ENCODE data around the gene LIPC. TPM values are rescaled to one million over a fixed set of nuclear protein-coding genes. Genes with fewer than 3 reads are reported as not detected.

Gene LIPC
- polyA plus RNA-seq, 1 donor (not counting 4 experiments of a cell fraction or from before 2014, with no cell fraction given): not detected

- FAIRE-seq (no peak), DNase-seq (ENCODE audit: low read depth, low spot score) (no peak)
- no peak for TF ChIP-seq EZH2 (IDR thresholded peaks at IDR 0.05; ENCODE audit: low read length)
- TF ChIP-seq, protein P1, sequence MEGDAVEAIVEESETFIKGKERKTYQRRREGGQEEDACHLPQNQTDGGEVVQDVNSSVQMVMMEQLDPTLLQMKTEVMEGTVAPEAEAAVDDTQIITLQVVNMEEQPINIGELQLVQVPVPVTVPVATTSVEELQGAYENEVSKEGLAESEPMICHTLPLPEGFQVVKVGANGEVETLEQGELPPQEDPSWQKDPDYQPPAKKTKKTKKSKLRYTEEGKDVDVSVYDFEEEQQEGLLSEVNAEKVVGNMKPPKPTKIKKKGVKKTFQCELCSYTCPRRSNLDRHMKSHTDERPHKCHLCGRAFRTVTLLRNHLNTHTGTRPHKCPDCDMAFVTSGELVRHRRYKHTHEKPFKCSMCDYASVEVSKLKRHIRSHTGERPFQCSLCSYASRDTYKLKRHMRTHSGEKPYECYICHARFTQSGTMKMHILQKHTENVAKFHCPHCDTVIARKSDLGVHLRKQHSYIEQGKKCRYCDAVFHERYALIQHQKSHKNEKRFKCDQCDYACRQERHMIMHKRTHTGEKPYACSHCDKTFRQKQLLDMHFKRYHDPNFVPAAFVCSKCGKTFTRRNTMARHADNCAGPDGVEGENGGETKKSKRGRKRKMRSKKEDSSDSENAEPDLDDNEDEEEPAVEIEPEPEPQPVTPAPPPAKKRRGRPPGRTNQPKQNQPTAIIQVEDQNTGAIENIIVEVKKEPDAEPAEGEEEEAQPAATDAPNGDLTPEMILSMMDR (optimal IDR thresholded peaks at IDR 0.05 in 1 of 3, IDR thresholded peaks at IDR 0.05 in 1 of 3, conservative IDR thresholded peaks at IDR 0.05 in 1 of 3; ENCODE audit: extremely low read depth in 1 of 3, insufficient read depth in 2 of 3, low read length in 3 of 3): no peak
- H2AFZ ChIP-seq (ENCODE audit: control insufficient read depth, low read length): no peak overlapping the region
- no peak overlapping the region for H3K27ac ChIP-seq (ENCODE audit: control insufficient read depth, insufficient read depth, low read length)
- no peak overlapping the region for H3K4me3 ChIP-seq (ENCODE audit: control insufficient read depth in 2 of 3, extremely low read depth in 1 of 3, insufficient read depth in 2 of 3, low read depth in 1 of 3, low read length in 3 of 3)
- no peak overlapping the region for H3K9ac ChIP-seq (ENCODE audit: control insufficient read depth, extremely low read depth, insufficient read depth, low read length)
- peaks cover 19% of the 10 kb centered on the region for H3K4me1 ChIP-seq (ENCODE audit: control insufficient read depth, extremely low read depth, insufficient read depth, low read length)
- H4K20me1 ChIP-seq (ENCODE audit: control insufficient read depth, extremely low read depth, insufficient read depth, low read length): no peaks in the 10 kb centered on the region
- H3K9me3 ChIP-seq (ENCODE audit: control insufficient read depth, low read depth, low read length): no peaks in the 10 kb centered on the region
- no peaks in the 10 kb centered on the region for H3K27me3 ChIP-seq (ENCODE audit: control insufficient read depth, extremely low read depth, insufficient read depth, low read length)
- H3K79me2 ChIP-seq (ENCODE audit: control insufficient read depth, insufficient read depth, low read length): no peaks in the 10 kb centered on the region
- H3K9me1 ChIP-seq (ENCODE audit: control insufficient read depth, extremely low read depth, insufficient read depth, low read length): no peaks in the 10 kb centered on the region
- no peak overlapping the region for H3K4me2 ChIP-seq (ENCODE audit: control insufficient read depth, extremely low read depth, insufficient read depth, low read depth, low read length)
- no peaks in the 10 kb centered on the region for H3K36me3 ChIP-seq (ENCODE audit: control insufficient read depth in 2 of 2, extremely low read depth in 1 of 2, insufficient read depth in 2 of 2, low read length in 2 of 2)
- dilution Hi-C loops (cut with MboI; ENCODE audit: extremely low pct_ligation_motif_present, low sequenced_read_pairs): no loop called here
These were observed 94.9 kb downstream of the LIPC start for GRCh38 chr15:58526647-58527192.

- H3K36me3 ChIP-seq (ENCODE audit: control insufficient read depth in 2 of 2, extremely low read depth in 1 of 2, insufficient read depth in 2 of 2, low read length in 2 of 2): no peaks in the 10 kb centered on the region
- peaks cover 9% of the 10 kb centered on the region for H3K4me1 ChIP-seq (ENCODE audit: control insufficient read depth, extremely low read depth, insufficient read depth, low read length)
- H3K9me3 ChIP-seq (ENCODE audit: control insufficient read depth, low read depth, low read length): no peaks in the 10 kb centered on the region
- H3K4me3 ChIP-seq (ENCODE audit: control insufficient read depth in 2 of 3, extremely low read depth in 1 of 3, insufficient read depth in 2 of 3, low read depth in 1 of 3, low read length in 3 of 3): no peak overlapping the region
- dilution Hi-C loops (cut with MboI; ENCODE audit: extremely low pct_ligation_motif_present, low sequenced_read_pairs): no loop called here
- no peaks in the 10 kb centered on the region for H4K20me1 ChIP-seq (ENCODE audit: control insufficient read depth, extremely low read depth, insufficient read depth, low read length)
- H3K27ac ChIP-seq (ENCODE audit: control insufficient read depth, insufficient read depth, low read length): no peak overlapping the region
- no peaks in the 10 kb centered on the region for H3K79me2 ChIP-seq (ENCODE audit: control insufficient read depth, insufficient read depth, low read length)
- H3K27me3 ChIP-seq (ENCODE audit: control insufficient read depth, extremely low read depth, insufficient read depth, low read length): no peaks in the 10 kb centered on the region
- no peak overlapping the region for H3K9ac ChIP-seq (ENCODE audit: control insufficient read depth, extremely low read depth, insufficient read depth, low read length)
- no peak for DNase-seq (ENCODE audit: low read depth, low spot score)
- FAIRE-seq: no peak
- H2AFZ ChIP-seq (ENCODE audit: control insufficient read depth, low read length): no peak overlapping the region
- TF ChIP-seq, protein P1 (optimal IDR thresholded peaks at IDR 0.05 in 1 of 3, IDR thresholded peaks at IDR 0.05 in 1 of 3, conservative IDR thresholded peaks at IDR 0.05 in 1 of 3; ENCODE audit: extremely low read depth in 1 of 3, insufficient read depth in 2 of 3, low read length in 3 of 3): no peak
- no peak for TF ChIP-seq EZH2 (IDR thresholded peaks at IDR 0.05; ENCODE audit: low read length)
- H3K9me1 ChIP-seq (ENCODE audit: control insufficient read depth, extremely low read depth, insufficient read depth, low read length): no peaks in the 10 kb centered on the region
- no peak overlapping the region for H3K4me2 ChIP-seq (ENCODE audit: control insufficient read depth, extremely low read depth, insufficient read depth, low read depth, low read length)
These were observed 95.9 kb downstream of the LIPC start for GRCh38 chr15:58527573-58528187.
